Measurements from ENCODE around the gene ERBB2.

ERBB2 gene

DNA sequence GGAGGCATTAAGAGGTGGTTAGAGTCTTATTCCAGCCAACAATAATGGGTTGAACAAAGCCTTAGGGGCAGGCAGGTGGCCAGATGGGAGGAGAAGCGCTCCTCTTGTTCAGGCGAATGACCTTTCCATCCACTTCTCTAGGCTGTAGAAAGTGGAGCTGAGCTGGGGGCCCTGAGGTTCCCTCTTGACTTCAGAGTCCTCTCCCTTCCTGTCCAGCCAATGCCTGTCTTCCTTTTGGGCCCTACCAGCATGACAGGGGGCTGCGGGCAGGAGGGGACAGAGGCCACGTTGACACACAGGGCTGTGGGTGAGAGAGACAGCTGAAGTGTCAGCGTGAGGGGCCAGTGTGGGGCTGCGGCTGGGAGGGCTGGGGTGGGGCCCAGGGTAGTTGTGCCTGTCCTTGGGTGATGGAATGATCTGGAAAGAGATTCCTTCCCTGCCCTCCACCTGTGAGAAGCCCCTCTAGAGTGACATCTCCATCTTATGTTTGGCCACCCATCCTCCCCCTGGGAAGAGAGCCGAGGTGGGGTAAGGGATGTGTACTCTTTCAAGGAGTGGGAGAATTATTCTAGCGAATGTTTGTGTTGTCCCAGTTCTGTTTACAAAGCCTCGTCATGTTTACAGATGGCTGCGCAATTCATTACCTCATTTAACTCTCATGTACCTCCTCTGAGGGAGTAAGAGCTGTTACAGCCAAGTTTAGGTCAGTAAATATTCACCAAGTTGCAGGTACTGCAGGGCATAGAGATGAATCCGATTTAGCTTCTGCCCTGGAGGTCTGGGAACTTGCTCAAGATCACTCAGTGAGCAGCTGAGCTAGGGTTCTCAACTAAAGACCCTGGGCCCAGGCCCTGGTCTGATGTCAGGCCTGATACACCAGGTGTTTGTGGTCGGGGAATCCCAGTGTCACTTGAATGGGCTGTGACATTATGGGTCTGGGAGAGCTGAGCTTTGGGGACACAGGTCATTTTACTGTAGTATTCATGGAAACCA, 3.3 kb downstream of the ERBB2 start:
- H3K36me3 ChIP-seq (ENCODE audit: insufficient read depth, low read length) = no peaks in the 10 kb centered on the region; the same call in 1 of the 2 replicates
- no peak for DNase-seq (ENCODE audit: low read depth, low spot score)
- TF ChIP-seq POLR2AphosphoS5 (IDR thresholded peaks at IDR 0.05; ENCODE audit: borderline replicate concordance, low read depth, low read length) (no peak), EZH2 (IDR thresholded peaks at IDR 0.05) (no peak), FOXP2 (optimal IDR thresholded peaks at IDR 0.05; ENCODE audit: control extremely low read depth, extremely low read length, insufficient read depth) (no peak)
- no peak overlapping the region for H3K4me3 ChIP-seq
- no peaks in the 10 kb centered on the region for H3K9me3 ChIP-seq (ENCODE audit: low read depth, low read length)
- no peak overlapping the region for H3K9ac ChIP-seq (ENCODE audit: insufficient read length)
- H3K27ac ChIP-seq = no peak overlapping the region

DNA sequence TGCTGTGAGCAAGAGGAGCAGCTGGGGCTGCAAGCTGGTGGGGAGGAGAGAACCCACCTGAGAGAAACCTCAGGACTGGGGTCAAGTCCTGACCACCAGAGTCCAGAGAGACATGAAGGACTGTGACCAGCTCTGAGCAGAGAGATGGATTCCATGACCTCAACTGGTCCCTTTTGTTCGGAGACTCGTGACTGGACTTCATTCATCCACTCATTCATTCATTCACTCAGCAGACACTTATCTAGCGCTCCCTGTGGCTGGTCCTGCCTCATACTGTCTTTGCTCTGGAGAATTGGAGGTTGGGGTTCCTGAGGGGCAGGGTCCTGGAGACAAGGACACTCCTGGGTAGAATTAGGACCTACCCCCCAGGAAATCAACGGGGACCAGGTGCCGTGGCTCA, 4.0 kb downstream of the ERBB2 start:
- Histone ChIP-seq H3K9ac (ENCODE audit: insufficient read length) (no peak overlapping the region), H3K9me3 (ENCODE audit: low read depth, low read length) (no peaks in the 10 kb centered on the region), H3K36me3 (ENCODE audit: insufficient read depth, low read length) (no peaks in the 10 kb centered on the region; the same call in 1 of the 2 replicates), H3K4me3 (no peak overlapping the region), H3K27ac (no peak overlapping the region)
- TF ChIP-seq POLR2AphosphoS5 (IDR thresholded peaks at IDR 0.05; ENCODE audit: borderline replicate concordance, low read depth, low read length) (no peak), FOXP2 (optimal IDR thresholded peaks at IDR 0.05; ENCODE audit: control extremely low read depth, extremely low read length, insufficient read depth) (no peak), EZH2 (IDR thresholded peaks at IDR 0.05) (no peak)
- DNase-seq (ENCODE audit: low read depth, low spot score) = no peak

DNA sequence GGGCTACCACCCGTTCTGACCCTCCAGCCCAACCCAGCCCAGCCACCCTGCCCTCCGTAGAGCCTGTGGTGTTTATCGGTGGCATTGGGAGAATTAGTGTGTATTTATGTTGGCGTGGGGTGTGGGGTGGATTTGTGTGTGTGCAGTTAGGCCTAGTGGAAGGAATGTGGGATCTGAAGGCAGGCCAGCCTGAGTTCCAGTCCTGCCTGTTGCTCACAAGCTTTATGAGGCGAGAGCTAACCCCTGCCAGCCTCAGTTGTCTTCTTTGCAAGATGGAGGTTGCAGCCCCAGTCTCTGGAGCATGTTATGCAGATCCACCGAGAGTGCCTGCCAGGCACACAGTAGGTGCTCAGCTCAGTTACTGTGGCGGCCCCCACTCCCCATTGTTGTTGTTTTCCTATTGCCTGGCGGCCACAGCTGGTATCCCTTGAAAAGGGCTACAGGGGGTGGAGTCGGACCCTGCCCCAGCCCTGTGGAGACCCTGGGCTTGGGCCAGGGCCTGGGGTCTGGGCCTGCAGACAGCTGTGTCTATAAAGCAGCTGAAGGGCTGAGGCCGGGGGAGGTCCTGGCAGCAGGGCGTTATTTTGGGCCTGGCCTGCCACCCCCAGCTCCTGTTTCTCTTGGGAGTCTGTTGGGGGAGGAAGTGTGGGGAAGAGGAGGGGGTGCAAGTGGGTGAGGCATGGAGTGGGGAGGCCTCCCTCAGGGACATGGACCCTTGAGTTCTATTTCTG, 5.1 kb downstream of the ERBB2 start:
- no peaks in the 10 kb centered on the region; the same call in 1 of the 2 replicates for H3K36me3 ChIP-seq (ENCODE audit: insufficient read depth, low read length)
- H3K27ac ChIP-seq = no peak overlapping the region
- H3K9ac ChIP-seq (ENCODE audit: insufficient read length) = no peak overlapping the region
- no peak for DNase-seq (ENCODE audit: low read depth, low spot score)
- H3K4me3 ChIP-seq = no peak overlapping the region
- no peak for TF ChIP-seq POLR2AphosphoS5 (IDR thresholded peaks at IDR 0.05; ENCODE audit: borderline replicate concordance, low read depth, low read length)
- no peak for TF ChIP-seq FOXP2 (optimal IDR thresholded peaks at IDR 0.05; ENCODE audit: control extremely low read depth, extremely low read length, insufficient read depth)
- no peak for TF ChIP-seq EZH2 (IDR thresholded peaks at IDR 0.05)
- no peaks in the 10 kb centered on the region for H3K9me3 ChIP-seq (ENCODE audit: low read depth, low read length)

DNA sequence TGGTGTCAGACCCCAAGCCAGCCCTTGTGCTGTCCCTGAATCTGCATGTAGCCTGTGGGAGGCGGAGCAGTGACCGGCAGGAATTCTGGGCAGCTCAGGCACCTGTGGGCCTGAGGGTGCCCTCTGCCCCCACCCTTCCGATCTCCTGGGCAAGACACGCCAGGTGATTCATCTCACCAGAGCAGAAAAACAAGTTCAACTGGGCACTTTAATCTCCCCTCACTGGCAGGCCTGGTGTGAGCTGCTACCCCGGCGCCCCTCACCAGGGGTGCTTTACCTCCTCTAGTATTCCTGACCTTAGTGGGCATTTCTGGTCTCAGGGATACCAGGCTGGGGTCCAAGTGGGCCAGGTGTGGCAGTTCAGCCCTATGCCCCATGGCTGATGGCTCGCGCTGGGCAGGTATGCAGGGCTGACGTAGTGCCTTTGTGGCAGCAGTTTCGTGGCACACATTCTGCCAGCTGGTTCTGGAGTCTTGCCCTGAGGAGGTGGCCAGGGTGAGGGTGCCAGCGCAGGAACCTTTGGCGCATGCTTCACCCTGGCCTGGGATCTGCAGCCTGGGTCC, 6.0 kb downstream of the ERBB2 start:
- Histone ChIP-seq H3K9me3 (ENCODE audit: low read depth, low read length) (no peaks in the 10 kb centered on the region), H3K4me3 (no peak overlapping the region), H3K9ac (ENCODE audit: insufficient read length) (no peak overlapping the region), H3K36me3 (ENCODE audit: insufficient read depth, low read length) (no peaks in the 10 kb centered on the region; the same call in 1 of the 2 replicates), H3K27ac (no peak overlapping the region)
- no peak for TF ChIP-seq POLR2AphosphoS5 (IDR thresholded peaks at IDR 0.05; ENCODE audit: borderline replicate concordance, low read depth, low read length)
- TF ChIP-seq FOXP2 (optimal IDR thresholded peaks at IDR 0.05; ENCODE audit: control extremely low read depth, extremely low read length, insufficient read depth) = no peak
- TF ChIP-seq EZH2 (IDR thresholded peaks at IDR 0.05) = no peak
- DNase-seq (ENCODE audit: low read depth, low spot score) = no peak

DNA sequence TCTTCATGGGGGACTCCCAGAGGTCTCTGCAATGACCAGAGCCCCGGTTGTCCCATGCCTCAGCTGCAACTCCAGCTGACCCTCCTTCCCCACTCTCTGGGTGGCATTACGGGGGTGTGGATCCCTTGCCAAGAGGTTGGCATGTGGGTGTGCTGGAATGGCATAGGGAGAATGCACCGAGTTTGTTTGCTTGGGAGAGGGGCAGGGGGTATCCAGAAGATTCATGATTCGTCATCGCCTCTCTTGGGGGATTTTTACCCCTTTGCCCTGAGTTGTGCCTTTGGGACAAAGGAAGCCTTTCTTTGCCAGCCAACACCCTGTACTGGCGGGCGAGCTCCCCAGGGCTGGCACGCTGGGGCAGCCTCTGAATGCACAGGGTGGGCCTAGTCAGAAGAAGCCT, 6.5 kb downstream of the ERBB2 start:
- H3K36me3 ChIP-seq (ENCODE audit: insufficient read depth, low read length) = no peaks in the 10 kb centered on the region; the same call in 1 of the 2 replicates
- TF ChIP-seq EZH2 (IDR thresholded peaks at IDR 0.05) (no peak), POLR2AphosphoS5 (IDR thresholded peaks at IDR 0.05; ENCODE audit: borderline replicate concordance, low read depth, low read length) (no peak), FOXP2 (optimal IDR thresholded peaks at IDR 0.05; ENCODE audit: control extremely low read depth, extremely low read length, insufficient read depth) (no peak)
- no peak overlapping the region for H3K27ac ChIP-seq
- H3K9me3 ChIP-seq (ENCODE audit: low read depth, low read length) = no peaks in the 10 kb centered on the region
- no peak for DNase-seq (ENCODE audit: low read depth, low spot score)
- no peak overlapping the region for H3K4me3 ChIP-seq
- H3K9ac ChIP-seq (ENCODE audit: insufficient read length) = no peak overlapping the region

DNA sequence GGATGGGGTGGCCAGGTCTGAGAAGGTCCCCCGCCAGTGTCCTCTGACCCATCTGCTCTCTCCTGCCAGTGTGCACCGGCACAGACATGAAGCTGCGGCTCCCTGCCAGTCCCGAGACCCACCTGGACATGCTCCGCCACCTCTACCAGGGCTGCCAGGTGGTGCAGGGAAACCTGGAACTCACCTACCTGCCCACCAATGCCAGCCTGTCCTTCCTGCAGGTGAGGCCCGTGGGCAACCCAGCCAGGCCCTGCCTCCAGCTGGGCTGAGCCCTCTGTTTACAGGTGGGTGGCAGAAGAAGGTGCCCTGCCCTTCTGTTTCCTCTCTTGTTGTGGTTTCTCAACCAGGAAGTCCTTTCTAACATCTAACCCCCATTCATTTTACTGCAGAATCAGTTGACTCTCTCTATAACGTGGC, 7.1 kb downstream of the ERBB2 start:
- Histone ChIP-seq H3K9me3 (ENCODE audit: low read depth, low read length) (no peaks in the 10 kb centered on the region), H3K4me3 (no peak overlapping the region), H3K27ac (no peak overlapping the region), H3K36me3 (ENCODE audit: insufficient read depth, low read length) (no peaks in the 10 kb centered on the region; the same call in 1 of the 2 replicates), H3K9ac (ENCODE audit: insufficient read length) (no peak overlapping the region)
- TF ChIP-seq FOXP2 (optimal IDR thresholded peaks at IDR 0.05; ENCODE audit: control extremely low read depth, extremely low read length, insufficient read depth) (no peak), POLR2AphosphoS5 (IDR thresholded peaks at IDR 0.05; ENCODE audit: borderline replicate concordance, low read depth, low read length) (no peak), EZH2 (IDR thresholded peaks at IDR 0.05) (no peak)
- DNase-seq (ENCODE audit: low read depth, low spot score) = no peak

DNA sequence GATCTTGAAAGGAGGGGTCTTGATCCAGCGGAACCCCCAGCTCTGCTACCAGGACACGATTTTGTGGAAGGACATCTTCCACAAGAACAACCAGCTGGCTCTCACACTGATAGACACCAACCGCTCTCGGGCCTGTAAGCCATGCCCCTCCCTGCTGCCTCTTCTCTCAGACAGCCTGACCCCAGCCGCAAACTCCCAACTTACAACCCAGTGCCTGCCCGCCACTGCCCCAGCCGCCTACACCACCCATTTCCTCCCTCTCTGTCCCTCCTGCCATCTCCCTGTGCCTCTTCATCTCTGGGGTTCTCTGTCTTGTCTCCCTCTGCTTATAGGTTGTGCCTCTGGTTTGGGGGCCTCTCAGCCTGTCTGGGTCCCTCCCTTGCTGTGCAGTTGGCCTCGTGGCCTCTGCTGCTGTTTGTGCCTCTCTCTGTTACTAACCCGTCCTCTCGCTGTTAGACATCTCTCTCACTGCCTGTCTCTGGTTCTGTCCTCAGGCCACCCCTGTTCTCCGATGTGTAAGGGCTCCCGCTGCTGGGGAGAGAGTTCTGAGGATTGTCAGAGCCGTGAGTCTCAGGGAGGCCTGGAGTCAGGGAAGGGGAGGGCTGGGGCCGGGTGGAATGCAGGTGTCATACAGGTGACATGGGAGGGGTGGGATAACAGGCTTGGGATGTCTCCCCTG, 9.6 kb downstream of the ERBB2 start:
- no peaks in the 10 kb centered on the region; the same call in 1 of the 2 replicates for H3K36me3 ChIP-seq (ENCODE audit: insufficient read depth, low read length)
- no peak overlapping the region for H3K27ac ChIP-seq
- TF ChIP-seq FOXP2 (optimal IDR thresholded peaks at IDR 0.05; ENCODE audit: control extremely low read depth, extremely low read length, insufficient read depth) = no peak
- no peak for TF ChIP-seq EZH2 (IDR thresholded peaks at IDR 0.05)
- TF ChIP-seq POLR2AphosphoS5 (IDR thresholded peaks at IDR 0.05; ENCODE audit: borderline replicate concordance, low read depth, low read length) = no peak
- no peak overlapping the region for H3K9ac ChIP-seq (ENCODE audit: insufficient read length)
- H3K4me3 ChIP-seq = no peak overlapping the region
- no peaks in the 10 kb centered on the region for H3K9me3 ChIP-seq (ENCODE audit: low read depth, low read length)
- no peak for DNase-seq (ENCODE audit: low read depth, low spot score)
